ENCODE data around the gene WAS. TPM values are rescaled to one million over a fixed set of nuclear protein-coding genes. Genes with fewer than 3 reads are reported as not detected.
"Not testable (repeated sequence)": the region's sequence is repeated elsewhere in the genome, so short reads cannot be mapped to it uniquely, and the experiment has no call there.

The WAS gene
- total RNA-seq, 2 experiments from 2014 or later = 81.6 to 81.9 TPM

DNA sequence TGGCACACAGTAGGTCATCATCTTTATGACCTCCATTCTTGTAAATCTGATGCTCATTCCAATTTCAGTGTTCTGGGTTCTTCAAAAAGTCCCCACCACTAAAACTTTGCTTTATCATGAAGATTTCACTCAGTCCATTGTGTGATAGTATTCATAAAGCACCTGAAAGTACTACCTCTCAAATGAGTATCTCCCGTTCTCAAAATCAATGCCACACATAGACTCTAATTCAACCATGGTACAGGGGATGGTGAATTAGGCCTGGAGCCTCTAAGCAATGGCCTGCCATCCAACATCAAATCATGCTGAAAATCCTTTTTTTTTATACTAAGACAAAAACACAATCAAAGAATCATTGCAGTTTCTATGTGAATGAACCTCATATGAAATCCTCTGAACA lies 19.4 kb upstream of the WAS start:
- no peak for TF ChIP-seq CTCF (IDR thresholded peaks at IDR 0.05)
- intact Hi-C loops (cut with micrococcal nuclease) = no loop called here
- Mint-ChIP-seq H3K4me1 (ENCODE audit: low read depth) (peaks cover 6% of the 10 kb centered on the region), H3K4me3 (no peak overlapping the region), H3K9me3 (no peaks in the 10 kb centered on the region), H3K27ac (no peak overlapping the region), H3K36me3 (ENCODE audit: low read depth) (no peaks in the 10 kb centered on the region), H3K27me3 (no peaks in the 10 kb centered on the region)
- POLR2A ChIA-PET = no interaction called here
- DNase-seq (no peak), ATAC-seq (no peak)
- CTCF ChIA-PET = no interaction called here

- intact Hi-C loops (cut with micrococcal nuclease) = no loop called here
- H3K27me3 Mint-ChIP-seq = no peaks in the 10 kb centered on the region
- ATAC-seq (no peak), DNase-seq (no peak)
- CTCF ChIA-PET = no interaction called here
- H3K4me1 Mint-ChIP-seq (ENCODE audit: low read depth) = peaks cover 5% of the 10 kb centered on the region
- H3K9me3 Mint-ChIP-seq = no peaks in the 10 kb centered on the region
- no peak for TF ChIP-seq CTCF (IDR thresholded peaks at IDR 0.05)
- POLR2A ChIA-PET = no interaction called here
- no peak overlapping the region for H3K4me3 Mint-ChIP-seq
- H3K36me3 Mint-ChIP-seq (ENCODE audit: low read depth) = no peaks in the 10 kb centered on the region
- no peak overlapping the region for H3K27ac Mint-ChIP-seq
Observed at GRCh38 chrX:48665991-48666390, 17.6 kb upstream of the WAS start.

GRCh38 chrX:48666649-48667048 lies 16.9 kb upstream of the WAS start:
- intact Hi-C loops (cut with micrococcal nuclease) = no loop called here
- Mint-ChIP-seq H3K9me3 (no peaks in the 10 kb centered on the region), H3K4me1 (ENCODE audit: low read depth) (no peaks in the 10 kb centered on the region), H3K36me3 (ENCODE audit: low read depth) (no peaks in the 10 kb centered on the region), H3K4me3 (no peak overlapping the region), H3K27me3 (no peaks in the 10 kb centered on the region), H3K27ac (no peak overlapping the region)
- no peak for ATAC-seq
- TF ChIP-seq CTCF (IDR thresholded peaks at IDR 0.05) = no peak
- ChIA-PET CTCF (no interaction called here), POLR2A (no interaction called here)
- no peak for DNase-seq

DNA sequence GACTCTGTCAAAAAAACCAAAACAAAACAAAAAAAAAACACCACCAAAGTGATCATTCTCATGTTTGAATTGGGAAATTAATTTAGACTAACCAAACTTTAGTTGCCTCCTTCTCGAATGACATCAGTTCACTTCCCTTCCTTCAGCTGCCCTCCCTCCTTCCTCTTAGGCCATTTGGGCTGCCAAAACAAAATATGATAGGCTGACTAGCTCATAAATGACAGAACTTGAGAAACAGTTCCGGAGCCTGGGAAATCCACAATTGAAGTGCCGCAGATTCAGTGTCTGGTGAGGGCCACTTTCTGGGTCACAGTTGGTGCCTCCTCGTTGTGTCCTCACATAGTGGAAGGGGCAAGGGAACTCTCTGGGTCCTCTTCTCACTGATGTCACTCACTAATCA lies 16.1 kb upstream of the WAS start:
- Mint-ChIP-seq H3K4me1 (ENCODE audit: low read depth) (no peaks in the 10 kb centered on the region), H3K36me3 (ENCODE audit: low read depth) (no peaks in the 10 kb centered on the region), H3K9me3 (no peaks in the 10 kb centered on the region), H3K27ac (no peak overlapping the region), H3K27me3 (no peaks in the 10 kb centered on the region), H3K4me3 (no peak overlapping the region)
- no peak for TF ChIP-seq CTCF (IDR thresholded peaks at IDR 0.05)
- CTCF ChIA-PET = interaction anchor here (0.7 kb wide), 1 partner anchor 376 kb away, joined by 3 read pairs; no protein-coding TSS in a partner anchor
- POLR2A ChIA-PET = no interaction called here
- intact Hi-C loops (cut with micrococcal nuclease) = no loop called here
- no peak for ATAC-seq
- DNase-seq = no peak

DNA sequence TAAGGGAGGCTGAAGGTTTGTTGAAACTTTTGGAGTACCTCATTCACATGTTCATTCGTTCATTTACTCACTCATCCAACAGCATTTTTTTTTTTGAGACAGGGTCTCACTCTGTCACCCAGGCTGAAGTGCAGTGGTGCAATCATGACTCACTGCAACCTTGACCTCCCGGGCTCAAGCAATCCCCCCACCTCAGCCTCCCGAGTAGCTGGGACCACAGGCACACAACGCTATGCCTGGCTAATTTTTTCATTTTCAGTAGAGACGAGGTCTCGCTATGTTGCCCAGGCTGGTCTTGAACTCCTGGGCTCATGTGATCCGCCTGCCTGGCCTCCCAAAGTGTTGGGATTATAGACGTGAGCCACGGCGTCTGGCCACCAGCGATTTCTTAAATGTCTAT lies 15.4 kb upstream of the WAS start:
- H3K36me3 Mint-ChIP-seq (ENCODE audit: low read depth); intact Hi-C loops (cut with micrococcal nuclease); ATAC-seq; H3K27me3 Mint-ChIP-seq; H3K27ac Mint-ChIP-seq; H3K4me3 Mint-ChIP-seq; CTCF ChIA-PET; DNase-seq; H3K4me1 Mint-ChIP-seq (ENCODE audit: low read depth); H3K9me3 Mint-ChIP-seq: not testable (repeated sequence)
- POLR2A ChIA-PET = interaction anchor here (0.7 kb wide), 1 partner anchor 39 kb away, joined by 3 read pairs; no protein-coding TSS in a partner anchor

All from activated CD8-positive, alpha-beta T cell treated with anti-CD3 and anti-CD28 coated beads for 36 hours (primary cell).